HG03066 (cell line): Measurements from ENCODE around the gene FBXW7.

Source experiments
- ATAC-seq: cut with Tn5 transposase; IDR thresholded peaks from one replicate; pipeline ENCODE4 v1.9.1; 2021; ENCODE audit warnings: low read depth; ENCODE audit not compliant: unreplicated experiment

FBXW7 gene, protein sequence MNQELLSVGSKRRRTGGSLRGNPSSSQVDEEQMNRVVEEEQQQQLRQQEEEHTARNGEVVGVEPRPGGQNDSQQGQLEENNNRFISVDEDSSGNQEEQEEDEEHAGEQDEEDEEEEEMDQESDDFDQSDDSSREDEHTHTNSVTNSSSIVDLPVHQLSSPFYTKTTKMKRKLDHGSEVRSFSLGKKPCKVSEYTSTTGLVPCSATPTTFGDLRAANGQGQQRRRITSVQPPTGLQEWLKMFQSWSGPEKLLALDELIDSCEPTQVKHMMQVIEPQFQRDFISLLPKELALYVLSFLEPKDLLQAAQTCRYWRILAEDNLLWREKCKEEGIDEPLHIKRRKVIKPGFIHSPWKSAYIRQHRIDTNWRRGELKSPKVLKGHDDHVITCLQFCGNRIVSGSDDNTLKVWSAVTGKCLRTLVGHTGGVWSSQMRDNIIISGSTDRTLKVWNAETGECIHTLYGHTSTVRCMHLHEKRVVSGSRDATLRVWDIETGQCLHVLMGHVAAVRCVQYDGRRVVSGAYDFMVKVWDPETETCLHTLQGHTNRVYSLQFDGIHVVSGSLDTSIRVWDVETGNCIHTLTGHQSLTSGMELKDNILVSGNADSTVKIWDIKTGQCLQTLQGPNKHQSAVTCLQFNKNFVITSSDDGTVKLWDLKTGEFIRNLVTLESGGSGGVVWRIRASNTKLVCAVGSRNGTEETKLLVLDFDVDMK

DNA sequence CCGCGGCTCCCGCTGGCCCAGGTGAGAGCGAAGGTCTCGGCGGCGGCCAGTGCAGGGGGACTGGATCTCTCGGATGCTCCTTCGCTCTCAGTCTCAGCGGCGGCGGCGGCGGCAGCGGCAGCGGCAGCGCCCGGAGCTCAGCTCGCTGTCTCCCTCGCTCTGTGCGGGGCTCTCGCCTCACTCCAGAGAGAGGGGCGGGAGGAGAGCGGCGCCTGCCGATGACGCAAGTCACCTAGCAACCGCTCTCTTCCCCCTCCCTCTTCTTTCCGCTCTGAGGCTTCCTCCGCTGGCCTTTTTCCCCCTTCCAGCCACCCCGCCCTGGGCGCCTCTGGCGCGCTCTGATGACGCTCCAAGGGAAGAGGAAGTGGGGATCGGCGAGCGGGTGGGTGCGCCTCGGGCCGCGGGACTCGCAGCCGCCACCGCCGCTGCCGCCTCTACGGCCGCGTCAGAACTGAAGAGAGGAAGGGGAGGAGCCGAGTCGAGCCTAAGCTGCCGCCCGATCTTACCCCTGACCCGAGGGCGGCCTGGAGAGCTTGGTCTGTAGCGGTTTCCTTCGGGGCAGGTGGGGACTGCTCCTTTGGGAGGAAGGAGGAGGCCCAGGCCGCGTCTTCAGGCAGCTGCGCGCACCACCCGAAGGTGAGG lies at the start of gene FBXW7:
FBXW7 (minus strand) TSS at position 190 of the 642 bp plus-strand sequence. CDS start 124,289 bp downstream, outside the sequence.
- peak; percentile 79 for ATAC-seq

GRCh38 chr4:152585023-152585441 lies 49.1 kb upstream of the FBXW7 start:
- ATAC-seq = no peak

- ATAC-seq = no peak
Observed at GRCh38 chr4:152581536-152582160, 45.8 kb upstream of the FBXW7 start.

DNA sequence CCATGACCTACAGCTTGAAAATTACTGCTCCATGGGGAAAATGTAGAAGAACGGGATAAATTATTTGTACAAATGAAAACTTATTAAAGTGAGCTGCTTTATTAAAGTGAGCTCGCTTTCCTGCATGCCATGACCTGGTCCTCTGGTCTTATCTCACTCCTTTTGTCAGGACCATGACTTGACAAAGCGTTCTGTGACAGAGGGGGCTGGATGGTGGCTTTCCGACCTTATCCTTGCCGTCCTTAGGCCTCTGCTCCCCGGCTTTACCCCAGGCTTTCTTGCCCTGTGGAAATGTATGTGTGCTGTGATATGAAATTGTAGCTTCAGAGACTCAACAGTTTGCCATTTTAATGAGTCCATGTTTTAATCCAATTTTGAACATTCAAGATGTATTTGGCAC lies 44.0 kb upstream of the FBXW7 start:
- no peak for ATAC-seq

DNA sequence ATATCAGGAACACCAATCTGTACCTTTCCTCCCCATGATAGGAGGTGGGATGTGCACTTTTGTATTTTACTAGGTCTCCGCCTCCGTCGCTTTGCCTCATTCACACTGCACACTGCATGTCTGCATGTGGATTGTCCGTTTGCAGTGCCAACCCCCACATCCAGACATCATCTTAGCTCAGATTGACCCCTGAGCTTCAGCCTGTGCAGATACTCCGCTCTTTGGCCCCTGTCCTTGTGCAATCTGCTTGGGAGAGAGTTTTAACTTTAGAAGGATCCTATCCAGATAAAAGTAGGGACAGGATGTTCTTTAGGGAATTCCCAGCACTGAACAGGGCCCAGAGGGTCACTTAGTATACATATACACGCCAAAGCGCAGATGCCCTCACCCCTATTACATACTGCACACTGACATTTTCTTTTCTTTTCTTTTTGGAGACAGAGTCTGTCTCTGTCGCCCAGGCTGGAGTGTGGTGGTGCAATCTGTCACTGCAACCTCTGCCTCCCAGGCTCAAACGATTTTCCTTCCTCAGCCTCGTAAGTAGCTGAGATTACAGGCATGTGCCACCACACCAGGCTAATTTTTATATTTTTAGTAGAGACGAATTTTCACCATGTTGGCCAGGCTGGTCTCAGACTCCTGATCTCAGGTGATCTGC lies 43.3 kb upstream of the FBXW7 start:
- ATAC-seq = no peak

DNA sequence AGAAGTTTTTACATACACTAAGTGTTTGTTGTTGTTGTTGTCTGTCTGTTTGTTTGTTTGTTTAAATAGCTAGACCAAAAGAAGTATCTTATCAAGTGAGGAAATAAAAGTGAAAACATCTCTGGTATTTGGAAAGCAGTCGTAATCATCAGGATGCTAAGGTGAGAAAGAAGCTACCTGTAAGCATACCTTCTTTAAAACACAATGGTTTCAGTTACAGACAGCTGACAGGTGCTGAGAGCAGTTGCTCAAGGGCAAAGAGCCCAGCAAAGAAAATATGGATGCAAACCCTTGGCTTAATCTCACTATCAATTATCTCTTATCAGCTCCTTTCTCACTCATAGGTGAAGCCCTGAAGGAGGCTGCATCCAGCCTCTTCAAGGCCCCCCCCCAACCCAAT lies 42.8 kb upstream of the FBXW7 start:
- ATAC-seq = no peak

GRCh38 chr4:152577708-152578396 lies 42.0 kb upstream of the FBXW7 start:
- ATAC-seq = peak; percentile 60

DNA sequence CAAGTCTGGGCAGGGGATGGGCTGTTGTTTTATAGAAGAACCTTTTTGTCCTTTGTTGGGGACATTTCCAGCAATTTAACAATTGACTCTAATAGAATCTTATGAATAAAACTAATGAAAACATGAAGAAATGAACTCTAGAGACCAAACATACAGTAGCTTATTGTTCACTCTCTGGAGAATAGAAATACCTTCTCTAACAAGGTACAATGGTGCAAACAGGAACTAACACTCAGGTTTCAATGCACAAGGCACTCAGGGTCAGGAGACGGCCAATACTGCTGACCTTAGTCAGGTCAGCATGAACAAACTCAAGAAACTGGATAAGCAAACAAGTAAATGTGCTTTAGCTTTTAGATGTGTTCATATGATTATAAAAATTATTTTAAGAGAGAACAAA lies 39.6 kb upstream of the FBXW7 start:
- ATAC-seq = no peak

DNA sequence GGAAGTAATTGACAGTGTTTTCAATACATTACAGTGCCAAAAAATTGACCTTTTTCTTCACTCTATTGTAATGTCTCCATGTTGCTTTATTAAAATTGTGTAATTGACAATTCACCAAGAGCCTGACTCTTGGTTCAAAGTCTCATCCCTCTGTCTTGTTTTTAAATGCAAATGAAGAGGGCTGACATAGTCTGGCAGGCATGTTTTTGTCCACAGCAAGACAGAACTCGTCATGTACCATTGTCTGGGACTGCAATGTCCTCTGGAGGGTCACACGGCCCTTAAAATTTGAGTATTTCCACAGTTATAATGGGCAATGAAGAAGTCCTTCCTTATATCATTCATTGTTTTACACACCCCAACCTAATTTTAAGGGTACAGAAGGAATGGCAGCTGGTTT lies 38.0 kb upstream of the FBXW7 start:
- ATAC-seq = no peak

GRCh38 chr4:152572417-152573086 lies 36.7 kb upstream of the FBXW7 start:
- no peak for ATAC-seq

DNA sequence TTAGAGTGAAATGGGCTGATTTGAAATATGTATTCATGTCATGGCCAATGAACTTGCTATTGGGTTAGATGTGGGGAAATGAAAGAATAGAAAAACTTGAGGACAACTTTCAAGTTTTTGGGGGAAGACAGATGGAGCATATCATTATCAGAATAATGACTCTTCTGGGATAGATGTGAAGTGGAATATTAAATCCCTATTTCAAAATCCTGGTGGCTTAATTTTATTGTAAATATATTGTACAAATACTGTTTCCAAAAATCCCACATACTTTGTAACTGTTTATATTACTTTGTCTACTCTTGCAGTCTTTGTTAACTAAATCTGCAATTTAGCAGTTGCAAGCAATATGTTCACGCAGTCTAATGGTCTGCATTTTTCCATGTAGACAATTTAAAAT lies 35.9 kb upstream of the FBXW7 start:
- ATAC-seq = no peak

- ATAC-seq = no peak
Observed at GRCh38 chr4:152571296-152571695, 35.4 kb upstream of the FBXW7 start.

- ATAC-seq = no peak
Observed at GRCh38 chr4:152565333-152565732, 29.4 kb upstream of the FBXW7 start.

GRCh38 chr4:152564336-152564735 lies 28.4 kb upstream of the FBXW7 start:
- ATAC-seq = no peak

DNA sequence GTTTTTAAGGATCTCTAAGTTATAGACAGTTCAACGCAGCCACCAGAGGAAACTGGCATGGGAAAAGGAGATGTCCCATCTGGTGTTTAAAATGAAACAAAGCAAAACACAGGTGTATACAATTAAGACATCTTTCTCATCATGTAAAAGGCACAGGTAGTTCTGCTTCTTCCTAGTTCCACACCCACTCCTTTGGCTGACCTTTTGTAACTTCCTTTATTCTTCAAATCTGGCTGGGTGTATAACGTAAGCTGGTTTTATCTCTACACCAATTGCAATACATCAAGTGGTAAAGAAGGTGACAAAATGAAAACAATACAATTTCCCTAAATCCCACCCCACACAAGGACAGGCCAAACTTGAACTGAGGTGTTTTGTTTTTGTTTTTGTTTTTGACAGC lies 27.3 kb upstream of the FBXW7 start:
- no peak for ATAC-seq

- ATAC-seq = peak; percentile 55
Observed at GRCh38 chr4:152559641-152560040, 23.7 kb upstream of the FBXW7 start.

GRCh38 chr4:152558396-152558795 lies 22.5 kb upstream of the FBXW7 start:
- no peak for ATAC-seq

DNA sequence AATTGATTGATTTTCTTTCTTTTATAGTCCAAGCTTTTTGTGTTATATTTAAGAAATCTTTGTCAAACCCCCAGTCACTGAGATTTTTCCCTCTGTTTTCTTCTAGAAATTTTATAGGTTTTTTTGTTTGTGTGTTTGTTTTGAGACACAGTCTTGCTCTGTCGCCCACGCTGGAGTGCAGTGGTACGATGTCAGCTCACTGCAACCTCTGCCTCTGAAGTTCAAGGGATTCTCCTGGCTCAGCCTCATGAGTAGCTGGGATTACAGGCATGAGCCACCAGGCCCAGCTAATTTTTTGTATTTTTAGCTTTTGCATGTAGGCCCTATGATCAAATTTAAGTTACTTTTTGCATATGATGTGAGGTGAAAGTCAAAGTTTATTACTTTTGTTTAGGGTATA lies 20.9 kb upstream of the FBXW7 start:
- ATAC-seq = no peak

- ATAC-seq = no peak
Observed at GRCh38 chr4:152556283-152556682, 20.4 kb upstream of the FBXW7 start.
